H1 (cell line): ENCODE results near the gene ACOT7. TPM values are rescaled to one million over a fixed set of nuclear protein-coding genes. Genes with fewer than 3 reads are reported as not detected.
"Not testable (repeated sequence)": the region's sequence is repeated elsewhere in the genome, so short reads cannot be mapped to it uniquely, and the experiment has no call there.

Experiments used
- CTCF ChIA-PET: fragments of 300-600 bp; sonication (Branson Sonifier 250); formaldehyde crosslinking; loops from one replicate; lab custom pipeline; 2021; ENCODE audit not compliant: partially characterized antibody; lab: Charles Lee
- POLR2A ChIA-PET: fragments of 300-600 bp; sonication (Branson Sonifier 250); formaldehyde crosslinking; loops from one replicate; lab custom pipeline; 2021; ENCODE audit warnings: inconsistent platforms; ENCODE audit not compliant: partially characterized antibody; lab: Charles Lee
- DNase-seq, 2 experiments: peaks; one replicate each; pipeline versions ENCODE4 v3.0.0 to v3.0.0-alpha.2; 2010 to 2022; ENCODE audit warnings: low spot score in 2 of 2, low read depth in 1 of 2, mixed read lengths in 1 of 2
- FAIRE-seq: peaks from 2 replicates; lab custom pipeline; 2011; peaks lifted over from hg19 to GRCh38; lab: Jason Lieb, UNC
- H2AFZ ChIP-seq: 2 replicates; pipeline ENCODE4 v1.8.1; 2012; ENCODE audit warnings: low read length, inconsistent platforms
- H2AK5ac ChIP-seq: 2 replicates; pipeline ENCODE4 v1.6.1; 2013; ENCODE audit warnings: low read depth, low read length
- H2BK120ac ChIP-seq: replicated peaks from 2 replicates; pipeline ENCODE3; 2013; ENCODE audit warnings: low read depth, low read length, inconsistent platforms
- H2BK12ac ChIP-seq: 2 replicates; pipeline ENCODE4 v1.6.1; 2013; ENCODE audit warnings: low read depth, low read length
- H2BK15ac ChIP-seq: 2 replicates; pipeline ENCODE4 v1.6.1; 2013; ENCODE audit warnings: low read length
- H2BK20ac ChIP-seq: 2 replicates; pipeline ENCODE4 v1.6.1; 2013; ENCODE audit warnings: low read length
- H2BK5ac ChIP-seq: 2 replicates; pipeline ENCODE4 v1.6.1; 2013; ENCODE audit warnings: low read depth, low read length
- H3K14ac ChIP-seq: 2 replicates; pipeline ENCODE4 v1.6.1; 2013; ENCODE audit warnings: inconsistent platforms; ENCODE audit not compliant: insufficient read length
- H3K18ac ChIP-seq: 2 replicates; pipeline ENCODE4 v1.6.1; 2013; ENCODE audit warnings: low read length; ENCODE audit errors: extremely low read depth
- H3K23ac ChIP-seq: 2 replicates; pipeline ENCODE4 v1.6.1; 2013; ENCODE audit warnings: inconsistent platforms; ENCODE audit not compliant: insufficient read length
- H3K23me2 ChIP-seq: 2 replicates; pipeline ENCODE4 v1.6.1; 2013; ENCODE audit warnings: low read depth, low read length
- H3K27ac ChIP-seq: 2 replicates; pipeline ENCODE4 v1.6.1; 2011; ENCODE audit warnings: low read depth, low read length, inconsistent platforms
- H3K27me3 ChIP-seq, 4 experiments: replicated peaks in 1 of 4; 1 replicate in 1 of 4; 2 replicates in 3 of 4; pipeline versions ENCODE4 v1.6.1 to v1.8.1; 2011 to 2013; ENCODE audit warnings: low read length in 3 of 4, mild to moderate bottlenecking in 3 of 4, inconsistent platforms in 2 of 4, mixed read lengths in 2 of 4, moderate library complexity in 1 of 4; ENCODE audit not compliant: control insufficient read depth in 3 of 4, insufficient read depth in 3 of 4; ENCODE audit errors: extremely low read depth in 1 of 4
- H3K36me3 ChIP-seq, 4 experiments: 2 replicates each; pipeline versions ENCODE4 v1.6.1 to v1.8.1; 2011 to 2013; ENCODE audit warnings: mild to moderate bottlenecking in 4 of 4, low read length in 3 of 4, moderate library complexity in 2 of 4, control low read depth in 1 of 4, inconsistent platforms in 1 of 4; ENCODE audit not compliant: insufficient read depth in 4 of 4, control insufficient read depth in 2 of 4
- H3K4ac ChIP-seq: replicated peaks from 2 replicates; pipeline ENCODE3; 2013; ENCODE audit warnings: low read length, low read depth, mixed read lengths, inconsistent platforms; ENCODE audit not compliant: insufficient read length
- H3K4me1 ChIP-seq, 4 experiments: replicated peaks in 1 of 4; 1 replicate in 1 of 4; 2 replicates in 3 of 4; pipeline versions ENCODE4 v1.6.1 to v1.8.1; 2011 to 2013; ENCODE audit warnings: low read length in 3 of 4, inconsistent platforms in 2 of 4, mixed read lengths in 1 of 4; ENCODE audit not compliant: insufficient read depth in 4 of 4, control insufficient read depth in 3 of 4
- H3K4me2 ChIP-seq, 2 experiments: 2 replicates each; pipeline versions ENCODE4 v1.6.1 to v1.8.1; 2011 to 2013; ENCODE audit warnings: low read depth in 2 of 2, low read length in 2 of 2, control low read depth in 1 of 2, inconsistent platforms in 1 of 2, mild to moderate bottlenecking in 1 of 2; ENCODE audit not compliant: insufficient read depth in 1 of 2
- H3K4me3 ChIP-seq, 4 experiments: fragments of 200-600, 300-600 bp in 1 of 4; sonication (generic), shearing (Covaris generic), sonication (Bioruptor Twin) in 1 of 4; 2 replicates each; pipeline versions ENCODE4 v1.5.1 to v1.8.1; 2011 to 2016; ENCODE audit warnings: low read length in 4 of 4, low read depth in 3 of 4, control low read depth in 2 of 4, inconsistent platforms in 2 of 4, mild to moderate bottlenecking in 2 of 4, mixed read lengths in 1 of 4, moderate library complexity in 1 of 4; ENCODE audit not compliant: insufficient read depth in 2 of 4; ENCODE audit errors: extremely low read depth in 1 of 4
- H3K56ac ChIP-seq: replicated peaks from 2 replicates; pipeline ENCODE3; 2013; ENCODE audit warnings: low read depth, mild to moderate bottlenecking, mixed read lengths, low read length, inconsistent platforms; ENCODE audit not compliant: insufficient read length
- H3K79me1 ChIP-seq: 2 replicates; pipeline ENCODE4 v1.6.1; 2013; ENCODE audit warnings: low read depth, low read length, control low read depth
- H3K79me2 ChIP-seq, 2 experiments: 2 replicates each; pipeline versions ENCODE4 v1.6.1 to v1.8.1; 2012 to 2013; ENCODE audit warnings: low read length in 2 of 2, mild to moderate bottlenecking in 2 of 2, inconsistent platforms in 1 of 2; ENCODE audit not compliant: insufficient read depth in 2 of 2, control insufficient read depth in 1 of 2
- H3K9ac ChIP-seq, 4 experiments: replicated peaks in 1 of 4; 1 replicate in 1 of 4; 2 replicates in 3 of 4; pipeline versions ENCODE4 v1.6.1 to v1.8.1; 2011 to 2013; ENCODE audit warnings: low read depth in 3 of 4, low read length in 3 of 4, control low read depth in 2 of 4, mild to moderate bottlenecking in 2 of 4, moderate library complexity in 2 of 4, inconsistent platforms in 1 of 4; ENCODE audit errors: extremely low read depth in 1 of 4
- H3K9me3 ChIP-seq, 2 experiments: 2 replicates each; pipeline versions ENCODE4 v1.6.1 to v1.8.1; 2012 to 2013; ENCODE audit warnings: mild to moderate bottlenecking in 2 of 2, moderate library complexity in 2 of 2, control low read depth in 1 of 2, inconsistent platforms in 1 of 2, low read depth in 1 of 2, low read length in 1 of 2, mixed read lengths in 1 of 2; ENCODE audit not compliant: insufficient read depth in 2 of 2
- H4K20me1 ChIP-seq, 2 experiments: replicated peaks in 1 of 2; 2 replicates each; pipeline versions ENCODE3 to v1.8.1; 2011 to 2013; ENCODE audit warnings: inconsistent platforms in 2 of 2, low read length in 2 of 2, mild to moderate bottlenecking in 1 of 2; ENCODE audit not compliant: insufficient read depth in 2 of 2, control insufficient read depth in 1 of 2
- H4K5ac ChIP-seq: 2 replicates; pipeline ENCODE4 v1.6.1; 2013; ENCODE audit warnings: low read length, low read depth, mixed read lengths, inconsistent platforms; ENCODE audit not compliant: insufficient read length
- H4K8ac ChIP-seq: 2 replicates; pipeline ENCODE4 v1.8.0; 2013; ENCODE audit warnings: mild to moderate bottlenecking, moderate library complexity, low read length, inconsistent platforms; ENCODE audit not compliant: insufficient read depth; ENCODE audit errors: extremely low read depth
- H4K91ac ChIP-seq: replicated peaks from 2 replicates; pipeline ENCODE3; 2013; ENCODE audit warnings: low read length, mixed read lengths, inconsistent platforms; ENCODE audit not compliant: insufficient read length
- POLR2A ChIP-seq, 2 experiments: IDR thresholded peaks; 1 replicate in 1 of 2; 2 replicates in 1 of 2; pipeline ENCODE4 v1.6.1; 2011; ENCODE audit warnings: low read depth in 2 of 2, low read length in 2 of 2, mild to moderate bottlenecking in 2 of 2; ENCODE audit errors: control extremely low read depth in 1 of 2
- WGBS, 2 experiments: shearing (Covaris generic) in 1 of 2; methylation state at CpG; one replicate each; pipeline versions ENCODE4 v1.1.6 to v1.1.7; 2013 to 2015; ENCODE audit warnings: low lambda C conversion rate in 2 of 2, mixed read lengths in 2 of 2, inconsistent platforms in 1 of 2, low coverage in 1 of 2, missing lambda C conversion rate in 1 of 2; ENCODE audit not compliant: insufficient replicate concordance in 2 of 2, insufficient coverage in 1 of 2, insufficient read length in 1 of 2; ENCODE audit errors: extremely low coverage in 1 of 2, missing lambda C conversion rate in 1 of 2; 5-methylcytosine and 5-hydroxymethylcytosine counted together
- polyA plus RNA-seq, 7 experiments: library from polyadenylated mRNA; depleted of rRNA in 3 of 7; stranded (reverse) in 5 of 7; unstranded in 2 of 7; fragments of >200 nt in 5 of 7; fragments of 200-250 nt in 2 of 7; gene quantifications; 1 replicate in 5 of 7; 2 replicates in 1 of 7; 4 replicates in 1 of 7; pipeline versions ENCODE4 v1.2.1 to v1.2.3, GENCODE V29; 2011 to 2013; ENCODE audit warnings: missing spikeins in 2 of 7, mixed read lengths in 2 of 7
- total RNA-seq: library from RNA; stranded (reverse); fragmentation: NEBNext Ultra II Directional; extraction: Animal tissue kit (Norgen Biotek cat#: 25700); gene quantifications from 2 replicates; pipeline ENCODE4 v1.2.1, GENCODE V29; 2021

The ACOT7 gene
- total and polyA plus RNA-seq, 2 of the 8 experiments (the other 6 are each of a cell fraction or from before 2014, with no cell fraction given) = 151 to 214 TPM

DNA sequence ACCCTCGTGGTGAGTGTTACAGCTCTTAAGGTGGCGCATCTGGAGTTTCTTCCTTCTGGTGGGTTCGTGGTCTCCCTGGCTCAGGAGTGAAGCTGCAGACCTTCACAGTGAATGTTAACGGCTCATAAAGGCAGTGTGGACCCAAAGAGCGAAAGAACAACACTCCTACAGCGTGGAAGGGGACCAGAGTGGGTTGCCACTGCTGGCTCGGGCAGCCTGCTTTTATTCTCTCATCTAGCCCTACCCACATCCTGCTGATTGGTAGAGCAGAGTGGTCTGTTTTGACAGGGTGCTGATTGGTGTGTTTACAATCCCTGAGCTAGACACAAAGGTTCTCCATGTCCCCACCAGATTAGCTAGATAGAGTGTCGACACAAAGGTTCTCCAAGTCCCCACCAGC, 1.6 kb upstream of the ACOT7 start:
- not testable (repeated sequence) for H2BK12ac ChIP-seq, H3K4ac ChIP-seq, DNase-seq, H3K14ac ChIP-seq, H4K8ac ChIP-seq, H2BK15ac ChIP-seq, H3K27me3 ChIP-seq, H3K36me3 ChIP-seq, H2BK20ac ChIP-seq, H3K23me2 ChIP-seq, H3K4me3 ChIP-seq, FAIRE-seq, H4K20me1 ChIP-seq, H2AFZ ChIP-seq, H4K5ac ChIP-seq, H3K56ac ChIP-seq, H3K27ac ChIP-seq, H2AK5ac ChIP-seq, H3K4me2 ChIP-seq, H3K9me3 ChIP-seq, H3K18ac ChIP-seq, H2BK120ac ChIP-seq, H3K79me1 ChIP-seq, H4K91ac ChIP-seq, H3K23ac ChIP-seq, H3K9ac ChIP-seq, H2BK5ac ChIP-seq
- POLR2A ChIA-PET = interaction anchor here (1.3 to 5.9 kb wide), 6 partner anchors 10 to 46 kb away, joined by 3 to 29 read pairs (median 14); no protein-coding TSS in a partner anchor
- 0 out of 3 replicates have a peak, but pooled peaks of 1 of the 2 experiments have one; percentile 7 for TF ChIP-seq POLR2A (IDR thresholded peaks at IDR 0.05; ENCODE audit: control extremely low read depth in 1 of 2, low read depth in 2 of 2, low read length in 2 of 2)
- Histone ChIP-seq H3K4me1 (peaks cover 0 to 11% (median 9%) of the 10 kb centered on the region in 4 experiments; a peak in 5 of 7 replicates), H3K79me2 (peaks cover 0 to 24% of the 10 kb centered on the region in 2 experiments; a peak in 3 of 4 replicates)
- CTCF ChIA-PET = interaction anchor here (0.8 to 58.4 kb wide), 11 partner anchors 11 to 149 kb away, joined by 3 to 1769 read pairs (median 4); no protein-coding TSS in a partner anchor
- WGBS, 2 experiments = 89% methylated on average over 8 of the region's 8 CpGs; no CpG with 5 or more reads in 1 of the 2 experiments
